HepG2 (cell line): ENCODE measurements around the gene TCF12. TPM values are rescaled to one million over a fixed set of nuclear protein-coding genes. Genes with fewer than 3 reads are reported as not detected.

ENCODE experiments used
- ATAC-seq: fragments of 200-7000 bp; cut with Tn5 transposase; 3 replicates; pipeline ENCODE4 v1.9.1; 2020; ENCODE audit warnings: mild to moderate bottlenecking, moderate library complexity
- BruUV-seq: library from RNA; stranded (reverse); fragments of 400-500 nt; replicated peaks from 2 replicates; lab custom pipeline; 2021; lab: Mats Ljungman, UMichigan
- CTCF ChIA-PET: fragments of 300-600 bp; formaldehyde crosslinking; extraction: SDS; loops from one replicate; lab custom pipeline; 2021; ENCODE audit warnings: low total read pairs, inconsistent platforms, low intra/inter-chr PET ratio; lab: Yijun Ruan, JAX
- POLR2A ChIA-PET: fragments of 350-600 bp; sonication (Branson Sonifier 250); formaldehyde crosslinking; loops from one replicate; lab custom pipeline; 2020; ENCODE audit warnings: antibody characterized with exemption, inconsistent platforms; lab: Yijun Ruan, JAX
- DNase-seq: peaks from one replicate; pipeline ENCODE4 v3.0.0-alpha.2; 2015; ENCODE audit warnings: low spot score
- FAIRE-seq: peaks from 3 replicates; lab custom pipeline; 2011; peaks lifted over from hg19 to GRCh38; lab: Jason Lieb, UNC
- H2AFZ ChIP-seq: one replicate; pipeline ENCODE4 v1.6.1; 2011; ENCODE audit warnings: low read length, inconsistent platforms
- H3K27ac ChIP-seq: fragments of 300-600 bp; 3 replicates; pipeline ENCODE4 v1.8.0; 2011; ENCODE audit warnings: mixed run types, mild to moderate bottlenecking, mixed read lengths, low read length, inconsistent platforms; ENCODE audit not compliant: insufficient read depth; ENCODE audit errors: extremely low read length
- H3K27me3 ChIP-seq, 2 experiments: fragments of 200-600 bp in 1 of 2; 2 replicates in 1 of 2; 3 replicates in 1 of 2; pipeline versions ENCODE4 v1.6.0 to v1.8.0; 2011; ENCODE audit warnings: low read length in 2 of 2, mild to moderate bottlenecking in 2 of 2, moderate library complexity in 2 of 2, inconsistent platforms in 1 of 2; ENCODE audit not compliant: insufficient read depth in 2 of 2, control insufficient read depth in 1 of 2
- H3K36me3 ChIP-seq, 2 experiments: fragments of 200-600 bp in 1 of 2; replicated peaks in 1 of 2; 2 replicates in 1 of 2; 3 replicates in 1 of 2; pipeline versions ENCODE4 v1.5.1 to v1.8.0; 2011; ENCODE audit warnings: low read length in 2 of 2, inconsistent platforms in 1 of 2; ENCODE audit not compliant: insufficient read depth in 2 of 2, control insufficient read depth in 1 of 2
- H3K4me1 ChIP-seq: 2 replicates; pipeline ENCODE4 v1.5.1; 2012; ENCODE audit warnings: low read length, inconsistent platforms; ENCODE audit not compliant: insufficient read depth
- H3K4me2 ChIP-seq: 2 replicates; pipeline ENCODE4 v1.6.0; 2011; ENCODE audit warnings: low read depth, low read length, inconsistent platforms
- H3K4me3 ChIP-seq, 3 experiments: fragments of 200-600 bp in 1 of 3; sonication (generic), shearing (Covaris generic) in 1 of 3; replicated peaks in 1 of 3; 2 replicates each; pipeline ENCODE4 v1.5.1; 2011 to 2016; ENCODE audit warnings: low read length in 3 of 3, inconsistent platforms in 2 of 3, low read depth in 2 of 3, mild to moderate bottlenecking in 2 of 3, control low read depth in 1 of 3, mixed read lengths in 1 of 3; ENCODE audit not compliant: insufficient read depth in 1 of 3
- H3K79me2 ChIP-seq: one replicate; pipeline ENCODE4 v1.6.1; 2011; ENCODE audit warnings: low read length, inconsistent platforms; ENCODE audit not compliant: insufficient read depth
- H3K9ac ChIP-seq: 2 replicates; pipeline ENCODE4 v1.6.0; 2011; ENCODE audit warnings: mild to moderate bottlenecking, low read depth, low read length, inconsistent platforms; ENCODE audit not compliant: insufficient read depth
- H3K9me3 ChIP-seq: 2 replicates; pipeline ENCODE4 v1.5.1; 2012; ENCODE audit warnings: mild to moderate bottlenecking, low read length
- H4K20me1 ChIP-seq: 2 replicates; pipeline ENCODE4 v1.6.0; 2011; ENCODE audit warnings: inconsistent platforms, mild to moderate bottlenecking, low read length, moderate library complexity; ENCODE audit not compliant: insufficient read depth
- ATAD3A ChIP-seq: sonication (generic); formaldehyde crosslinking; IDR thresholded peaks from 2 replicates; pipeline ENCODE4 v1.4.0; 2020; ENCODE audit warnings: missing genetic modification reagents
- ATF7 ChIP-seq, 2 experiments: fragments of 450-650 bp in 1 of 2; sonication (generic) in 1 of 2; formaldehyde crosslinking in 1 of 2; IDR thresholded peaks; 2 replicates each; pipeline versions ENCODE4 v1.4.0 to v1.6.1; 2016 to 2020; ENCODE audit warnings: antibody characterized with exemption in 1 of 2, mild to moderate bottlenecking in 1 of 2, missing genetic modification reagents in 1 of 2
- KDM6A ChIP-seq: IDR thresholded peaks from 2 replicates; pipeline ENCODE4 v1.6.1; 2016; ENCODE audit warnings: low read depth
- MAFF ChIP-seq: IDR thresholded peaks from 2 replicates; pipeline ENCODE4 v1.6.1; 2011; ENCODE audit warnings: low read depth, low read length, improper control_type of control experiment
- MAFK ChIP-seq, 2 experiments: IDR thresholded peaks in 1 of 2; conservative IDR thresholded peaks in 1 of 2; 2 replicates each; pipeline ENCODE4 v1.6.1; 2011; ENCODE audit warnings: improper control_type of control experiment in 2 of 2, low read length in 2 of 2
- SALL1 ChIP-seq: sonication (generic); formaldehyde crosslinking; IDR thresholded peaks from 2 replicates; pipeline ENCODE4 v1.8.0; 2022; ENCODE audit warnings: mild to moderate bottlenecking, missing genetic modification reagents
- SALL2 ChIP-seq: sonication (generic); formaldehyde crosslinking; IDR thresholded peaks from 2 replicates; pipeline ENCODE4 v1.8.1; 2023; ENCODE audit warnings: mild to moderate bottlenecking, missing genetic modification reagents, inconsistent platforms
- SP2 ChIP-seq: sonication (generic); formaldehyde crosslinking; IDR thresholded peaks from 2 replicates; pipeline ENCODE4 v1.5.1; 2020; ENCODE audit warnings: mild to moderate bottlenecking, missing genetic modification reagents
- WGBS: methylation state at CpG from one replicate; pipeline ENCODE4 v1.1.6; 2017; ENCODE audit warnings: low lambda C conversion rate; 5-methylcytosine and 5-hydroxymethylcytosine counted together
- in situ Hi-C: cut with HindIII; loops from 2 replicates; pipeline ENCODE4 v1.10.0; 2017; ENCODE audit warnings: low pct_unique_long_range_greater_than_20kb; ENCODE audit not compliant: extremely low pct_ligation_motif_present
- intact Hi-C: fragments of 100-400 bp; cut with micrococcal nuclease; formaldehyde crosslinking; loops from one replicate; pipeline ENCODE4 v1.10.0; 2022; ENCODE audit not compliant: unreplicated experiment
- polyA plus RNA-seq, 8 experiments: library from polyadenylated mRNA; depleted of rRNA in 3 of 8; stranded (reverse) in 7 of 8; unstranded in 1 of 8; fragments of >200 nt; fragmentation: Illumina TruSeq in 4 of 8; extraction: Trizol in 4 of 8; gene quantifications; 2 replicates each; pipeline versions ENCODE4 v1.2.1 to v1.2.3, GENCODE V29; 2011 to 2016; ENCODE audit warnings: low read depth in 4 of 8, missing spikeins in 1 of 8, mixed read lengths in 1 of 8; ENCODE audit not compliant: insufficient read depth in 1 of 8
- total RNA-seq, 5 experiments: library from RNA; depleted of rRNA; stranded (reverse); fragments of >200 nt; fragmentation: Illumina TruSeq; extraction: Trizol; gene quantifications; 2 replicates each; pipeline ENCODE4 v1.2.3, GENCODE V29; 2016; ENCODE audit warnings: low read depth in 1 of 5

Gene TCF12
- total and polyA plus RNA-seq, 2 of the 13 experiments (the other 11 are each of a cell fraction or from before 2014, with no cell fraction given) = 48.6 to 51.1 TPM

DNA sequence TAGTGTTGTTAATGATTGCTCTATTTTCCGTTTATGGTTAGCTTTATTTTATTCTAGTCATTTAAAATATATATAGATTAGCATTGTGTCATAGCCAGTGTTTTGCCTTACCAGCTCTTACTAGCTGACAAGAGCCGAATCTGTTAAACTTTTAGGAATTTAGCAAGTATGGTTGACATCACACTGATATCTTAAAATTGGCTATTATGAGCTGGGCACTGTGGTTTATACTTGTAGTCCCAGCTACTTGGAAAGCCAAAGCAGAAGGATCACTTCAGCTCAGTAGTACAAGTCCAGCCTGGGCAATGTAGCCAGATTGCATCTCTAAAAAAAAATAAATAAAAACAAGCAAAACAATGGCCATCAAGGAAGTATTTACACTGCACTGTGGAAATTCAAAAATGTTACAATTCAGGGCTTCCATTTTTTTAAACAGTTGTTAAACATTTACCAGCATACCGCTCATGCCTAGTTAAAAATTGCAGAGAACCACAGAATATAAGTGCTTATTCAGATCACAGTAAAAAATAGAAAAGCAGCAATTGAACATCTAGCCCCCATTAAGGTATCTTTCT lies 249.5 kb downstream of the TCF12 start (continued):
- TF ChIP-seq KDM6A (no peak), SALL2 (CRISPR knock-in tag) (no peak)

GRCh38 chr15:57169643-57170042 lies 251.2 kb downstream of the TCF12 start:
- BruUV-seq = no TSS peak
- TF ChIP-seq MAFF (peak; percentile 25; the same call in 1 of the 2 replicates), SALL1 (CRISPR knock-in tag) (no peak), ATAD3A (CRISPR knock-in tag) (no peak), MAFK (conservative IDR thresholded peaks at IDR 0.05 in 1 of 2, IDR thresholded peaks at IDR 0.05 in 1 of 2; ENCODE audit: low read length in 2 of 2) (peak; percentile 19 to 57; a peak in 2 of 4 replicates)
- Histone ChIP-seq H3K4me1 (peaks cover 15% of the 10 kb centered on the region), H3K9me3 (no peaks in the 10 kb centered on the region), H3K27ac (no peak overlapping the region), H3K27me3 (no peaks in the 10 kb centered on the region), H3K36me3 (peaks cover 1 to 8% of the 10 kb centered on the region in 2 experiments; a peak in 2 of 5 replicates), H3K4me2 (no peak overlapping the region), H4K20me1 (no peaks in the 10 kb centered on the region), H3K9ac (no peak overlapping the region), H2AFZ (no peak overlapping the region), H3K4me3 (no peak overlapping the region), H3K79me2 (no peaks in the 10 kb centered on the region)
- 50% methylated on average over 2 of the region's 2 CpGs for WGBS
- ATAC-seq (no peak), DNase-seq (no peak), FAIRE-seq (no peak)
- in situ Hi-C loops (loop anchor here (25.0 kb wide), 1 partner anchor 368 kb away; no protein-coding TSS in a partner anchor), intact Hi-C loops (no loop called here)
- CTCF ChIA-PET = no interaction called here
- POLR2A ChIA-PET = no interaction called here

DNA sequence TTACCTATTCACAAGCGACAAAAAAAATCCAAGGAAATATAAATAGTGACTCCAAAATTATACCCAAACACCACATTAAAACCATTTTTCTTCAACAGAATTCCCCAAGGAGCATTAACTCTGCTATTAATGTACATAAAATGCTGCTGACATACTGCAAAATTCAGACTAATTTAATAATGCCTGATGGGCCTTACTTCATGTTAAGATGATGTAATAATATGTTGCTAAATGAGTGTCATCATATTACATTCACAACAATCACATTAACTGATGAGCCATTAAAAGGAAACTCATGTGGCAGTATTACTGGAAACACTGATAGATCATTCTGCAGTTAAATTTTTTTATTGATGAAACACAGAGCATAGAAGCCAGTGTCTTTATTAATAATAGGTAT lies 253.0 kb downstream of the TCF12 start:
- Histone ChIP-seq H3K4me1 (peaks cover 15% of the 10 kb centered on the region), H3K4me2 (no peak overlapping the region), H3K9ac (no peak overlapping the region), H3K27ac (no peak overlapping the region), H3K4me3 (no peak overlapping the region)
- WGBS = 96% methylated on average over 1 of the region's 1 CpG
- BruUV-seq = no TSS peak
- ChIA-PET POLR2A (no interaction called here), CTCF (no interaction called here)
- no peak for ATAC-seq
- intact Hi-C loops = no loop called here
- TF ChIP-seq ATF7 (IDR thresholded peaks at IDR 0.05) (peak; percentile 36; the same call in 1 of the 2 replicates), ATF7 (CRISPR knock-in tag; IDR thresholded peaks at IDR 0.05) (no peak), SP2 (CRISPR knock-in tag) (no peak)
- TF ChIP-seq, all 625 proteins: peak for 1
- Histone ChIP-seq H3K79me2 (no peaks in the 10 kb centered on the region), H3K36me3 (peaks cover 1 to 8% of the 10 kb centered on the region in 2 experiments; a peak in 2 of 5 replicates), H4K20me1 (no peaks in the 10 kb centered on the region), H3K9me3 (no peaks in the 10 kb centered on the region), H3K27me3 (no peaks in the 10 kb centered on the region), H2AFZ (no peak overlapping the region)
- DNase-seq (no peak), FAIRE-seq (no peak)
- in situ Hi-C loops = loop anchor here (25.0 kb wide), 1 partner anchor 366 kb away; no protein-coding TSS in a partner anchor
